ENCODE measurements around the gene MYRF.

Gene MYRF

GRCh38 chr11:61752117-61752924 lies at the start of gene MYRF:
MYRF (plus strand) TSS chr11:61752636; CDS start chr11:61752745, 109 bp downstream.
- peak; percentile 27 to 43 (median 39) for DNase-seq (ENCODE audit: low read depth in 2 of 3, low spot score in 2 of 3)

- DNase-seq (ENCODE audit: low read depth in 2 of 3, low spot score in 2 of 3): no peak
Measured at GRCh38 chr11:61702701-61703312, 49.6 kb upstream of the MYRF start.

GRCh38 chr11:61704838-61705237 lies 47.6 kb upstream of the MYRF start:
- no peak for DNase-seq (ENCODE audit: low read depth in 2 of 3, low spot score in 2 of 3)

- no peak for DNase-seq (ENCODE audit: low read depth in 2 of 3, low spot score in 2 of 3)
Measured at GRCh38 chr11:61706452-61707400, 45.7 kb upstream of the MYRF start.

GRCh38 chr11:61707574-61707973 lies 44.9 kb upstream of the MYRF start:
- no peak for DNase-seq (ENCODE audit: low read depth in 2 of 3, low spot score in 2 of 3)

GRCh38 chr11:61709110-61709509 lies 43.3 kb upstream of the MYRF start:
- no peak for DNase-seq (ENCODE audit: low read depth in 2 of 3, low spot score in 2 of 3)

GRCh38 chr11:61709572-61709971 lies 42.9 kb upstream of the MYRF start:
- no peak for DNase-seq (ENCODE audit: low read depth in 2 of 3, low spot score in 2 of 3)

- DNase-seq (ENCODE audit: low read depth in 2 of 3, low spot score in 2 of 3): no peak
Measured at GRCh38 chr11:61710019-61710418, 42.4 kb upstream of the MYRF start.

- no peak for DNase-seq (ENCODE audit: low read depth in 2 of 3, low spot score in 2 of 3)
Measured at GRCh38 chr11:61711037-61711436, 41.4 kb upstream of the MYRF start.

GRCh38 chr11:61711498-61711897 lies 40.9 kb upstream of the MYRF start:
- no peak for DNase-seq (ENCODE audit: low read depth in 2 of 3, low spot score in 2 of 3)

- DNase-seq (ENCODE audit: low read depth in 2 of 3, low spot score in 2 of 3): no peak
Measured at GRCh38 chr11:61712314-61712713, 40.1 kb upstream of the MYRF start.

GRCh38 chr11:61712846-61713245 lies 39.6 kb upstream of the MYRF start:
- no peak for DNase-seq (ENCODE audit: low read depth in 2 of 3, low spot score in 2 of 3)

GRCh38 chr11:61713464-61713863 lies 39.0 kb upstream of the MYRF start:
- no peak for DNase-seq (ENCODE audit: low read depth in 2 of 3, low spot score in 2 of 3)

GRCh38 chr11:61713906-61714305 lies 38.5 kb upstream of the MYRF start:
- no peak for DNase-seq (ENCODE audit: low read depth in 2 of 3, low spot score in 2 of 3)

- DNase-seq (ENCODE audit: low read depth in 2 of 3, low spot score in 2 of 3): no peak
Measured at GRCh38 chr11:61714316-61714715, 38.1 kb upstream of the MYRF start.

GRCh38 chr11:61714916-61715315 lies 37.5 kb upstream of the MYRF start:
- DNase-seq (ENCODE audit: low read depth in 2 of 3, low spot score in 2 of 3): no peak

GRCh38 chr11:61715867-61716266 lies 36.6 kb upstream of the MYRF start:
- DNase-seq (ENCODE audit: low read depth in 2 of 3, low spot score in 2 of 3): no peak

- no peak for DNase-seq (ENCODE audit: low read depth in 2 of 3, low spot score in 2 of 3)
Measured at GRCh38 chr11:61716478-61717285, 35.8 kb upstream of the MYRF start.

- DNase-seq (ENCODE audit: low read depth in 2 of 3, low spot score in 2 of 3): no peak
Measured at GRCh38 chr11:61717286-61718033, 35.0 kb upstream of the MYRF start.

- no peak for DNase-seq (ENCODE audit: low read depth in 2 of 3, low spot score in 2 of 3)
Measured at GRCh38 chr11:61718046-61718531, 34.3 kb upstream of the MYRF start.

Data from activated CD8-positive, alpha-beta memory T cell treated with anti-CD3 and anti-CD28 coated beads for 48 hours (primary cell).